ENCODE data around the gene CD300A. TPM values are rescaled to one million over a fixed set of nuclear protein-coding genes. Genes with fewer than 3 reads are reported as not detected.

The CD300A gene
- total RNA-seq, 2 experiments from 2014 or later = 2.2 to 2.4 TPM

- H3K36me3 Mint-ChIP-seq (ENCODE audit: low read depth) = no peaks in the 10 kb centered on the region
- H3K27ac Mint-ChIP-seq = no peak overlapping the region
- TF ChIP-seq CTCF (IDR thresholded peaks at IDR 0.05) = no peak
- ATAC-seq (no peak), DNase-seq (no peak)
- H3K4me3 Mint-ChIP-seq = no peak overlapping the region
- CTCF ChIA-PET = interaction anchor here (4.7 to 11.1 kb wide), 2 partner anchors 30 to 92 kb away, joined by 45 to 125 read pairs; partner anchors contain the start of gene GPR142
- H3K27me3 Mint-ChIP-seq = no peaks in the 10 kb centered on the region
- POLR2A ChIA-PET = no interaction called here
- intact Hi-C loops (cut with micrococcal nuclease) = no loop called here
- no peaks in the 10 kb centered on the region for H3K9me3 Mint-ChIP-seq
- peaks cover 24% of the 10 kb centered on the region for H3K4me1 Mint-ChIP-seq (ENCODE audit: low read depth)
These were observed 5.4 kb upstream of the CD300A start for GRCh38 chr17:74460996-74461395.

- H3K27me3 Mint-ChIP-seq = no peaks in the 10 kb centered on the region
- no peak overlapping the region for H3K27ac Mint-ChIP-seq
- no peak for DNase-seq
- H3K4me1 Mint-ChIP-seq (ENCODE audit: low read depth) = peaks cover 25% of the 10 kb centered on the region
- no peak overlapping the region for H3K4me3 Mint-ChIP-seq
- TF ChIP-seq CTCF (IDR thresholded peaks at IDR 0.05) = no peak
- intact Hi-C loops (cut with micrococcal nuclease) = no loop called here
- no peaks in the 10 kb centered on the region for H3K36me3 Mint-ChIP-seq (ENCODE audit: low read depth)
- ChIA-PET POLR2A (no interaction called here), CTCF (interaction anchor here (11.1 kb wide), 1 partner anchor 93 kb away, joined by 125 read pairs; the partner anchor contains the start of gene GPR142)
- H3K9me3 Mint-ChIP-seq = no peaks in the 10 kb centered on the region
- ATAC-seq = no peak
These were observed 4.8 kb upstream of the CD300A start for GRCh38 chr17:74461611-74462010.

DNA sequence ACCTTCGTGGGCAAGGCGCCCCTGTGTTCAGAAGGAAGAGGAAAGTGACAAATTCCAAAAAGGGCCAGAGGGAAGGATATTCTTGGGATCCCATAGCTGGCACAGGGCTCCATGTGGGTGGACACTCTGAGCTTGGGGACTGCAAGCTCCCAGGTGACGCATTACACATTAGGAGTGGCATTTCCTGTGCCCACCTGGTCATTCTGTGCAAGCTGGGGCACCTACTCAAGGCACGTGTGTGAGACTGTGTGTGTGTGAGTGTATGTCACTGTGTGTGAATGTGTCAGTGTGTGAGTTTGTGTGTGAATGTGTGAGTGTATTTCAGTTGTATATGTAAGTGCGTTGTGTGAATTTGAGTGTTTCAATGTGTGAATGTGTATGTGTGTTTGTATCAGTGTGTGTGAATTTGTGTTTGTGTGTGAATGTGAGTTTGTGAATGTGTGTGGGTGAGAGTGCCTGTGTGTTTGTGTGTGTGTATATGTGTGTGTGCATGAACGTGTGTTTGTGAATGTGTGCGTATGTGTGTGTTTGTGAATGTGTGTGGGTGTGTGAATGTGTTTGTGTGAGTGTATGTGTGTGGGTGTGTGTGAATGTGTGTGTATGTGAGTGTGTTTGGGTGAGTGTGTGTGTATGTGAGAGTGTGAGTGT lies 1.6 kb upstream of the CD300A start:
- no peak for DNase-seq
- Mint-ChIP-seq H3K9me3 (no peaks in the 10 kb centered on the region), H3K27me3 (no peaks in the 10 kb centered on the region), H3K4me1 (ENCODE audit: low read depth) (peaks cover 33% of the 10 kb centered on the region), H3K4me3 (no peak overlapping the region), H3K36me3 (ENCODE audit: low read depth) (no peaks in the 10 kb centered on the region), H3K27ac (no peak overlapping the region)
- TF ChIP-seq CTCF (IDR thresholded peaks at IDR 0.05) = no peak
- intact Hi-C loops (cut with micrococcal nuclease) = no loop called here
- ChIA-PET CTCF (no interaction called here), POLR2A (no interaction called here)
- ATAC-seq = no peak

- no peak overlapping the region for H3K27ac Mint-ChIP-seq
- ChIA-PET POLR2A (no interaction called here), CTCF (interaction anchor here (1.1 to 1.8 kb wide), 2 partner anchors 8 to 27 kb away, joined by 3 to 4 read pairs; no protein-coding TSS in a partner anchor)
- no peaks in the 10 kb centered on the region for H3K36me3 Mint-ChIP-seq (ENCODE audit: low read depth)
- H3K27me3 Mint-ChIP-seq = no peaks in the 10 kb centered on the region
- intact Hi-C loops (cut with micrococcal nuclease) = no loop called here
- no peak for DNase-seq
- no peaks in the 10 kb centered on the region for H3K9me3 Mint-ChIP-seq
- ATAC-seq = no peak
- TF ChIP-seq CTCF (IDR thresholded peaks at IDR 0.05) = no peak
- H3K4me1 Mint-ChIP-seq (ENCODE audit: low read depth) = peaks cover 39% of the 10 kb centered on the region
- no peak overlapping the region for H3K4me3 Mint-ChIP-seq
These were observed 890 bp upstream of the CD300A start for GRCh38 chr17:74465378-74466110.

DNA sequence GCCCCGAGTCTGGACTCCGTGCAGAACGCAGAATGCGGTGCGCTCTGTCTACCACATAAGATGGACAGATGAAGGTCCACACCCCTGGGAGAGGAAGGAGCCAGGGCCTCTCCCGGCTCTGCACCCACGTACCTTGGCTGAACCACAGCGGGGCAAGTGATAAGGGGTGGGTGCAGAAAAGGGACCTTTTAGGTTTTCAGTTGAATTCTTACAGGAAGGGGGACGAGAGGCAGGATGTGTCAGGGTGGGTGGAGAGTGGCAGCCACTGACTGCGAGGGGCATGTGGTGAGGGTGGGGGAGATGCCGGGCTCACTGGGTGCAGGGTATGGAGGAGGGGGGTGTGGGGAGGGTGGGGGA lies 372 bp downstream of the CD300A start:
- ChIA-PET CTCF (interaction anchor here (1.1 to 1.8 kb wide), 2 partner anchors 10 to 26 kb away, joined by 3 to 4 read pairs; no protein-coding TSS in a partner anchor), POLR2A (no interaction called here)
- Mint-ChIP-seq H3K4me3 (no peak overlapping the region), H3K4me1 (ENCODE audit: low read depth) (peaks cover 40% of the 10 kb centered on the region), H3K27ac (peak overlapping the region; percentile 63), H3K27me3 (no peaks in the 10 kb centered on the region), H3K9me3 (no peaks in the 10 kb centered on the region), H3K36me3 (ENCODE audit: low read depth) (no peaks in the 10 kb centered on the region)
- TF ChIP-seq CTCF (IDR thresholded peaks at IDR 0.05) = no peak
- intact Hi-C loops (cut with micrococcal nuclease) = no loop called here
- ATAC-seq = no peak
- no peak for DNase-seq

Data from activated CD8-positive, alpha-beta T cell treated with anti-CD3 and anti-CD28 coated beads for 36 hours (primary cell).